GM23338 (cell line): Measurements from ENCODE around the gene CD276. TPM values are rescaled to one million over a fixed set of nuclear protein-coding genes. Genes with fewer than 3 reads are reported as not detected.

Experiments
- ATAC-seq: fragments of 200-7000 bp; cut with Tn5 transposase; 3 replicates; pipeline ENCODE4 v1.9.1; 2020
- DNase-seq: peaks from one replicate; pipeline ENCODE4 v3.0.0-alpha.2; 2015; ENCODE audit warnings: low spot score
- H2AFZ ChIP-seq: fragments of 200-600 bp; sonication (generic); 2 replicates; pipeline ENCODE4 v1.8.0; 2016; ENCODE audit warnings: antibody characterized with exemption, mild to moderate bottlenecking, moderate library complexity
- H3F3A ChIP-seq: fragments of 200-600 bp; sonication (generic); replicated peaks from 2 replicates; pipeline ENCODE4 v1.8.0; 2017; ENCODE audit warnings: antibody characterized with exemption, mixed run types, low read depth
- H3K27ac ChIP-seq: fragments of 200-600 bp; sonication (generic); 2 replicates; pipeline ENCODE4 v1.6.1; 2016; ENCODE audit warnings: low read depth
- H3K27me3 ChIP-seq: fragments of 200-600 bp; sonication (generic); 2 replicates; pipeline ENCODE4 v1.8.0; 2016; ENCODE audit warnings: mild to moderate bottlenecking, mixed run types, moderate library complexity; ENCODE audit not compliant: insufficient read depth
- H3K36me3 ChIP-seq: fragments of 200-600 bp; sonication (generic); 2 replicates; pipeline ENCODE4 v1.8.0; 2016; ENCODE audit warnings: mild to moderate bottlenecking; ENCODE audit not compliant: insufficient read depth
- H3K4me1 ChIP-seq: fragments of 200-600 bp; sonication (generic); 2 replicates; pipeline ENCODE4 v1.8.0; 2016; ENCODE audit warnings: mild to moderate bottlenecking, moderate library complexity; ENCODE audit not compliant: insufficient read depth
- H3K4me2 ChIP-seq: fragments of 200-600 bp; sonication (generic); 2 replicates; pipeline ENCODE4 v1.7.1; 2017; ENCODE audit warnings: mixed run types
- H3K4me3 ChIP-seq: fragments of 200-600 bp; sonication (generic); 2 replicates; pipeline ENCODE4 v1.6.1; 2016; ENCODE audit warnings: mixed run types
- H3K79me2 ChIP-seq: fragments of 200-600 bp; sonication (generic); replicated peaks from 2 replicates; pipeline ENCODE4 v1.8.0; 2017; ENCODE audit warnings: mild to moderate bottlenecking; ENCODE audit not compliant: insufficient read depth
- H3K9me2 ChIP-seq: fragments of 200-600 bp; sonication (generic); 2 replicates; pipeline ENCODE4 v1.8.0; 2017; ENCODE audit not compliant: insufficient read depth
- H4K20me1 ChIP-seq: fragments of 200-600 bp; sonication (generic); replicated peaks from 2 replicates; pipeline ENCODE4 v1.8.0; 2017; ENCODE audit warnings: mild to moderate bottlenecking; ENCODE audit not compliant: insufficient read depth
- H3K27ac Mint-ChIP-seq: 2 replicates; pipeline ENCODE4 v1.8.0; 2020; ENCODE audit warnings: inconsistent platforms, mild to moderate bottlenecking, moderate library complexity, mixed read lengths
- H3K27me3 Mint-ChIP-seq: 3 replicates; pipeline ENCODE4 v1.8.0; 2022; ENCODE audit warnings: low read depth, mild to moderate bottlenecking, moderate library complexity, mixed read lengths, inconsistent platforms; ENCODE audit not compliant: insufficient read depth, poor library complexity
- H3K36me3 Mint-ChIP-seq: 3 replicates; pipeline ENCODE4 v1.8.0; 2021; ENCODE audit warnings: low read depth, mild to moderate bottlenecking, inconsistent platforms, moderate library complexity, mixed read lengths
- H3K4me1 Mint-ChIP-seq: 3 replicates; pipeline ENCODE4 v1.8.0; 2020; ENCODE audit warnings: mild to moderate bottlenecking, inconsistent platforms, mixed read lengths
- H3K4me3 Mint-ChIP-seq: 3 replicates; pipeline ENCODE4 v1.8.0; 2021; ENCODE audit warnings: moderate library complexity, mild to moderate bottlenecking, inconsistent platforms, mixed read lengths
- H3K9me3 Mint-ChIP-seq: 3 replicates; pipeline ENCODE4 v1.8.0; 2020; ENCODE audit warnings: moderate library complexity, mild to moderate bottlenecking, inconsistent platforms, mixed read lengths
- CREB1 ChIP-seq: fragments of 250-450 bp; sonication (Bioruptor Pico); IDR thresholded peaks from 2 replicates; pipeline ENCODE4 v1.5.0; 2020; ENCODE audit warnings: low read depth, mild to moderate bottlenecking, moderate library complexity
- EZH2phosphoT487 ChIP-seq: fragments of 200-600 bp; sonication (generic); IDR thresholded peaks from one replicate; pipeline ENCODE4 v1.8.1; 2018; ENCODE audit warnings: antibody characterized with exemption; ENCODE audit not compliant: unreplicated experiment
- POLR2AphosphoS5 ChIP-seq: IDR thresholded peaks from 2 replicates; pipeline ENCODE4 v1.6.1; 2016; ENCODE audit warnings: antibody characterized with exemption, low read depth
- ZNF331 ChIP-seq: fragments of 250-450 bp; sonication (Bioruptor Pico); IDR thresholded peaks from 2 replicates; pipeline ENCODE4 v1.5.0; 2020; ENCODE audit warnings: low read depth, mild to moderate bottlenecking, moderate library complexity
- polyA plus RNA-seq: library from polyadenylated mRNA; unstranded; fragments of >200 nt; fragmentation: Nextera tagmentation; extraction: Ambion mirVana; gene quantifications from 2 replicates; pipeline ENCODE4 v1.2.1, GENCODE V29; 2016
- total RNA-seq: library from RNA; depleted of rRNA; stranded (reverse); fragments of >200 nt; shearing (Covaris generic); gene quantifications from 2 replicates; pipeline ENCODE4 v1.2.3, GENCODE V29; 2014
- TF ChIP-seq, protein P1 (sequence below): IDR thresholded peaks from 2 replicates; pipeline ENCODE4 v1.6.1; 2016; ENCODE audit warnings: antibody characterized with exemption
- TF ChIP-seq, protein P2 (sequence below): fragments of 250-450 bp; sonication (Bioruptor Pico); IDR thresholded peaks from 2 replicates; pipeline ENCODE4 v1.5.0; 2020; ENCODE audit warnings: mild to moderate bottlenecking, moderate library complexity
- TF ChIP-seq, protein P3 (sequence below), 2 experiments: fragments of 200-600 bp in 1 of 2; sonication (generic) in 1 of 2; conservative IDR thresholded peaks; 2 replicates each; pipeline versions ENCODE4 v1.5.1 to v1.6.1; 2016 to 2017; ENCODE audit warnings: antibody characterized with exemption in 2 of 2, low read depth in 2 of 2, mild to moderate bottlenecking in 2 of 2, moderate library complexity in 1 of 2
- TF ChIP-seq, protein P4 (sequence below): IDR thresholded peaks from one replicate; pipeline ENCODE4 v1.6.1; 2018; ENCODE audit warnings: antibody characterized with exemption; ENCODE audit not compliant: unreplicated experiment

CD276 gene
- total and polyA plus RNA-seq, 2 experiments from 2014 or later, result 60.9 to 158 TPM

DNA sequence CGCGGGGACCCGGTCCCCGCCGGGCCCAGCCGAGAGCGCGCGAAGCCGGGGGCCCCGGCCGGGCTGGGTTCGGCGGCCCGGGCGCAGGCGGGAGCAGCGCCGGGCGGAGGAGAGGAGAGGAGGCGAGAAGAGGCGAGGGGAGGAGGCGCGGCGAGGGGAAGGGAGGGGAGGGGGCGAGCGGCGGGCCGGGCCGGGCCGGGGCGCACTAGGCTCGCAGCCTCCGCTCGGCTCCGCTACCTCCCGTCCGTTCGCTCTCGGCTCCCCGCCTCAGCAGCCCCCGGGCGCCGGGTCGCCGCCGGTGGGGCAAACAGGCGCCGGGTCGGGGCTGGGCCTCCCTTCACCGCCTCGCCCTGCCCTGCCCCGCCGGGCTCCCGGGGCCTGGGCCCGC lies 68.6 kb downstream of the CD276 start:
- no peak overlapping the region for H3K27ac Mint-ChIP-seq
- H3K4me3 Mint-ChIP-seq, result no peak overlapping the region
- Histone ChIP-seq H2AFZ (peak overlapping the region; percentile 80; the same call in 1 of the 2 replicates), H3K27ac (no peak overlapping the region), H3K79me2 (no peaks in the 10 kb centered on the region), H3K4me3 (peak overlapping the region; percentile 89), H3K36me3 (no peaks in the 10 kb centered on the region), H3K27me3 (peaks cover 17% of the 10 kb centered on the region), H3K9me2 (no peaks in the 10 kb centered on the region), H3K4me2 (peak overlapping the region; percentile 93), H3F3A (no peaks in the 10 kb centered on the region; the same call in 1 of the 2 replicates), H4K20me1 (no peaks in the 10 kb centered on the region), H3K4me1 (peaks cover 23% of the 10 kb centered on the region)
- H3K36me3 Mint-ChIP-seq, result no peaks in the 10 kb centered on the region; the same call in 2 of the 3 replicates
- ATAC-seq (peak; percentile 32), DNase-seq (peak; percentile 70)
- H3K4me1 Mint-ChIP-seq, result peaks cover 37% of the 10 kb centered on the region
- H3K27me3 Mint-ChIP-seq, result peaks cover 18% of the 10 kb centered on the region
- no peak for TF ChIP-seq EZH2phosphoT487
- TF ChIP-seq, protein P1, sequence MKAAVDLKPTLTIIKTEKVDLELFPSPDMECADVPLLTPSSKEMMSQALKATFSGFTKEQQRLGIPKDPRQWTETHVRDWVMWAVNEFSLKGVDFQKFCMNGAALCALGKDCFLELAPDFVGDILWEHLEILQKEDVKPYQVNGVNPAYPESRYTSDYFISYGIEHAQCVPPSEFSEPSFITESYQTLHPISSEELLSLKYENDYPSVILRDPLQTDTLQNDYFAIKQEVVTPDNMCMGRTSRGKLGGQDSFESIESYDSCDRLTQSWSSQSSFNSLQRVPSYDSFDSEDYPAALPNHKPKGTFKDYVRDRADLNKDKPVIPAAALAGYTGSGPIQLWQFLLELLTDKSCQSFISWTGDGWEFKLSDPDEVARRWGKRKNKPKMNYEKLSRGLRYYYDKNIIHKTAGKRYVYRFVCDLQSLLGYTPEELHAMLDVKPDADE, result no peak
- TF ChIP-seq, protein P2, sequence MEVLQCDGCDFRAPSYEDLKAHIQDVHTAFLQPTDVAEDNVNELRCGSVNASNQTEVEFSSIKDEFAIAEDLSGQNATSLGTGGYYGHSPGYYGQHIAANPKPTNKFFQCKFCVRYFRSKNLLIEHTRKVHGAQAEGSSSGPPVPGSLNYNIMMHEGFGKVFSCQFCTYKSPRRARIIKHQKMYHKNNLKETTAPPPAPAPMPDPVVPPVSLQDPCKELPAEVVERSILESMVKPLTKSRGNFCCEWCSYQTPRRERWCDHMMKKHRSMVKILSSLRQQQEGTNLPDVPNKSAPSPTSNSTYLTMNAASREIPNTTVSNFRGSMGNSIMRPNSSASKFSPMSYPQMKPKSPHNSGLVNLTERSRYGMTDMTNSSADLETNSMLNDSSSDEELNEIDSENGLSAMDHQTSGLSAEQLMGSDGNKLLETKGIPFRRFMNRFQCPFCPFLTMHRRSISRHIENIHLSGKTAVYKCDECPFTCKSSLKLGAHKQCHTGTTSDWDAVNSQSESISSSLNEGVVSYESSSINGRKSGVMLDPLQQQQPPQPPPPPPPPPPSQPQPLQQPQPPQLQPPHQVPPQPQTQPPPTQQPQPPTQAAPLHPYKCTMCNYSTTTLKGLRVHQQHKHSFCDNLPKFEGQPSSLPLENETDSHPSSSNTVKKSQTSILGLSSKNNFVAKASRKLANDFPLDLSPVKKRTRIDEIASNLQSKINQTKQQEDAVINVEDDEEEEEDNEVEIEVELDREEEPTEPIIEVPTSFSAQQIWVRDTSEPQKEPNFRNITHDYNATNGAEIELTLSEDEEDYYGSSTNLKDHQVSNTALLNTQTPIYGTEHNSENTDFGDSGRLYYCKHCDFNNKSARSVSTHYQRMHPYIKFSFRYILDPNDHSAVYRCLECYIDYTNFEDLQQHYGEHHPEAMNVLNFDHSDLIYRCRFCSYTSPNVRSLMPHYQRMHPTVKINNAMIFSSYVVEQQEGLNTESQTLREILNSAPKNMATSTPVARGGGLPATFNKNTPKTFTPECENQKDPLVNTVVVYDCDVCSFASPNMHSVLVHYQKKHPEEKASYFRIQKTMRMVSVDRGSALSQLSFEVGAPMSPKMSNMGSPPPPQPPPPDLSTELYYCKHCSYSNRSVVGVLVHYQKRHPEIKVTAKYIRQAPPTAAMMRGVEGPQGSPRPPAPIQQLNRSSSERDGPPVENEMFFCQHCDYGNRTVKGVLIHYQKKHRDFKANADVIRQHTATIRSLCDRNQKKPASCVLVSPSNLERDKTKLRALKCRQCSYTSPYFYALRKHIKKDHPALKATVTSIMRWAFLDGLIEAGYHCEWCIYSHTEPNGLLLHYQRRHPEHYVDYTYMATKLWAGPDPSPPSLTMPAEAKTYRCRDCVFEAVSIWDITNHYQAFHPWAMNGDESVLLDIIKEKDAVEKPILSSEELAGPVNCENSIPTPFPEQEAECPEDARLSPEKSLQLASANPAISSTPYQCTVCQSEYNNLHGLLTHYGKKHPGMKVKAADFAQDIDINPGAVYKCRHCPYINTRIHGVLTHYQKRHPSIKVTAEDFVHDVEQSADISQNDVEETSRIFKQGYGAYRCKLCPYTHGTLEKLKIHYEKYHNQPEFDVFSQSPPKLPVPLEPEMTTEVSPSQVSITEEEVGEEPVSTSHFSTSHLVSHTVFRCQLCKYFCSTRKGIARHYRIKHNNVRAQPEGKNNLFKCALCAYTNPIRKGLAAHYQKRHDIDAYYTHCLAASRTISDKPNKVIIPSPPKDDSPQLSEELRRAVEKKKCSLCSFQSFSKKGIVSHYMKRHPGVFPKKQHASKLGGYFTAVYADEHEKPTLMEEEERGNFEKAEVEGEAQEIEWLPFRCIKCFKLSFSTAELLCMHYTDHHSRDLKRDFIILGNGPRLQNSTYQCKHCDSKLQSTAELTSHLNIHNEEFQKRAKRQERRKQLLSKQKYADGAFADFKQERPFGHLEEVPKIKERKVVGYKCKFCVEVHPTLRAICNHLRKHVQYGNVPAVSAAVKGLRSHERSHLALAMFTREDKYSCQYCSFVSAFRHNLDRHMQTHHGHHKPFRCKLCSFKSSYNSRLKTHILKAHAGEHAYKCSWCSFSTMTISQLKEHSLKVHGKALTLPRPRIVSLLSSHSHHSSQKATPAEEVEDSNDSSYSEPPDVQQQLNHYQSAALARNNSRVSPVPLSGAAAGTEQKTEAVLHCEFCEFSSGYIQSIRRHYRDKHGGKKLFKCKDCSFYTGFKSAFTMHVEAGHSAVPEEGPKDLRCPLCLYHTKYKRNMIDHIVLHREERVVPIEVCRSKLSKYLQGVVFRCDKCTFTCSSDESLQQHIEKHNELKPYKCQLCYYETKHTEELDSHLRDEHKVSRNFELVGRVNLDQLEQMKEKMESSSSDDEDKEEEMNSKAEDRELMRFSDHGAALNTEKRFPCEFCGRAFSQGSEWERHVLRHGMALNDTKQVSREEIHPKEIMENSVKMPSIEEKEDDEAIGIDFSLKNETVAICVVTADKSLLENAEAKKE (CRISPR knock-in tag), result no peak
- TF ChIP-seq, protein P3, sequence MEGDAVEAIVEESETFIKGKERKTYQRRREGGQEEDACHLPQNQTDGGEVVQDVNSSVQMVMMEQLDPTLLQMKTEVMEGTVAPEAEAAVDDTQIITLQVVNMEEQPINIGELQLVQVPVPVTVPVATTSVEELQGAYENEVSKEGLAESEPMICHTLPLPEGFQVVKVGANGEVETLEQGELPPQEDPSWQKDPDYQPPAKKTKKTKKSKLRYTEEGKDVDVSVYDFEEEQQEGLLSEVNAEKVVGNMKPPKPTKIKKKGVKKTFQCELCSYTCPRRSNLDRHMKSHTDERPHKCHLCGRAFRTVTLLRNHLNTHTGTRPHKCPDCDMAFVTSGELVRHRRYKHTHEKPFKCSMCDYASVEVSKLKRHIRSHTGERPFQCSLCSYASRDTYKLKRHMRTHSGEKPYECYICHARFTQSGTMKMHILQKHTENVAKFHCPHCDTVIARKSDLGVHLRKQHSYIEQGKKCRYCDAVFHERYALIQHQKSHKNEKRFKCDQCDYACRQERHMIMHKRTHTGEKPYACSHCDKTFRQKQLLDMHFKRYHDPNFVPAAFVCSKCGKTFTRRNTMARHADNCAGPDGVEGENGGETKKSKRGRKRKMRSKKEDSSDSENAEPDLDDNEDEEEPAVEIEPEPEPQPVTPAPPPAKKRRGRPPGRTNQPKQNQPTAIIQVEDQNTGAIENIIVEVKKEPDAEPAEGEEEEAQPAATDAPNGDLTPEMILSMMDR (conservative IDR thresholded peaks at IDR 0.05; ENCODE audit: low read depth in 2 of 2), result no peak
- TF ChIP-seq ZNF331, result no peak
- TF ChIP-seq, protein P4, sequence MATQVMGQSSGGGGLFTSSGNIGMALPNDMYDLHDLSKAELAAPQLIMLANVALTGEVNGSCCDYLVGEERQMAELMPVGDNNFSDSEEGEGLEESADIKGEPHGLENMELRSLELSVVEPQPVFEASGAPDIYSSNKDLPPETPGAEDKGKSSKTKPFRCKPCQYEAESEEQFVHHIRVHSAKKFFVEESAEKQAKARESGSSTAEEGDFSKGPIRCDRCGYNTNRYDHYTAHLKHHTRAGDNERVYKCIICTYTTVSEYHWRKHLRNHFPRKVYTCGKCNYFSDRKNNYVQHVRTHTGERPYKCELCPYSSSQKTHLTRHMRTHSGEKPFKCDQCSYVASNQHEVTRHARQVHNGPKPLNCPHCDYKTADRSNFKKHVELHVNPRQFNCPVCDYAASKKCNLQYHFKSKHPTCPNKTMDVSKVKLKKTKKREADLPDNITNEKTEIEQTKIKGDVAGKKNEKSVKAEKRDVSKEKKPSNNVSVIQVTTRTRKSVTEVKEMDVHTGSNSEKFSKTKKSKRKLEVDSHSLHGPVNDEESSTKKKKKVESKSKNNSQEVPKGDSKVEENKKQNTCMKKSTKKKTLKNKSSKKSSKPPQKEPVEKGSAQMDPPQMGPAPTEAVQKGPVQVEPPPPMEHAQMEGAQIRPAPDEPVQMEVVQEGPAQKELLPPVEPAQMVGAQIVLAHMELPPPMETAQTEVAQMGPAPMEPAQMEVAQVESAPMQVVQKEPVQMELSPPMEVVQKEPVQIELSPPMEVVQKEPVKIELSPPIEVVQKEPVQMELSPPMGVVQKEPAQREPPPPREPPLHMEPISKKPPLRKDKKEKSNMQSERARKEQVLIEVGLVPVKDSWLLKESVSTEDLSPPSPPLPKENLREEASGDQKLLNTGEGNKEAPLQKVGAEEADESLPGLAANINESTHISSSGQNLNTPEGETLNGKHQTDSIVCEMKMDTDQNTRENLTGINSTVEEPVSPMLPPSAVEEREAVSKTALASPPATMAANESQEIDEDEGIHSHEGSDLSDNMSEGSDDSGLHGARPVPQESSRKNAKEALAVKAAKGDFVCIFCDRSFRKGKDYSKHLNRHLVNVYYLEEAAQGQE, result no peak
- no peak for TF ChIP-seq CREB1 (CRISPR knock-in tag)
- no peak for TF ChIP-seq POLR2AphosphoS5
- no peaks in the 10 kb centered on the region for H3K9me3 Mint-ChIP-seq
